Fibroblast of peridontal ligament (primary cell): ENCODE measurements around the gene SMARCB1.
"Not testable (repeated sequence)": the region's sequence is repeated elsewhere in the genome, so short reads cannot be mapped to it uniquely, and the experiment has no call there.

Source experiments
- DNase-seq: peaks from one replicate; pipeline ENCODE4 v3.0.0-alpha.2; 2010; ENCODE audit errors: extremely low read depth

Gene SMARCB1

DNA sequence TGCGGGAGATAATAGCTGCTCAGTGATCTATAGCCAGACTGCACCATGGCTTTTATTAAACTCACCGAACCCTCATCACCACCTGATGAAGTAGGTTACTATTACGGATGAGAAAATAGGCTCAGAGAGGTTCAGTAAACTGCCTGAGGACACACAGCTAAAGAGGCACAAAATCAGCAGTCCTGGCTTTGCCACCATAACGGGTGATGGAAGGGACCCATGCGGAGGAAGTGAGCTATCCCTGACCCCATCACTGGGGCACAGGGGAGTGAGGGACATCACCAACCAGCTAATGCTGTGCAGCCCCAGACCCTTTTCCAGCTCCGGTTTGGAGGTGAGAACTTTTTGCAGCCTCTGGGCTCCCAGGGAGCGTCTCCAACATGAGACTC, 59.3 kb downstream of the SMARCB1 start:
- no peak for DNase-seq

DNA sequence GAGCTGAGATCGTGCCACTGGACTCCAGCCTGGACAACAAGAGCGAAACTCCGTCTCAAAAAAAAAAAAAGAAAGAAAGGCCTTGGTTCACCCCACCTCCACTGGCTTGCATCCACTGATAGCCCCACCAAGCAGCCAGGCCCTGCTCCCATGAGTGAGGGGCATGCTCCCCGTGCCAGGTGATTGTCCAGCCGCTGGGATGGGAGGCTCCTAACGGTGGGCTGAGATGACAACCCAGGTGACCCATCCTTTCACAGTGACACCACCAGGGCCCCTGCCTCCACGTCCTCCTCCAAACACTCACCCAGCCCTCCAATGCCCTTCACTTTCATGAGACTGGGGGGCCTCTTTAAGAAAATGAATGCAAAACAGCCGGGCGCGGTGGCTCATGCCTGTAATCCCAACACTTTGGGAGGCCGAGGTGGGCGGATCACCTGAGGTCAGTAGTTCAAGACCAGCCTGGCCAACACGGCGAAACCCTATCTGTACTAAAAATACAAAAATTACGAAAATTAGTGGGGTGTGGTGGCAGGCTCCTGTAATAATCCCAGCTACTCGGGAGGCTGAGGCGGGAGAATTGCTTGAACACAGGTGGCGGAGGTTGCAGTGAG, 60.6 kb downstream of the SMARCB1 start:
- DNase-seq, result no peak

DNA sequence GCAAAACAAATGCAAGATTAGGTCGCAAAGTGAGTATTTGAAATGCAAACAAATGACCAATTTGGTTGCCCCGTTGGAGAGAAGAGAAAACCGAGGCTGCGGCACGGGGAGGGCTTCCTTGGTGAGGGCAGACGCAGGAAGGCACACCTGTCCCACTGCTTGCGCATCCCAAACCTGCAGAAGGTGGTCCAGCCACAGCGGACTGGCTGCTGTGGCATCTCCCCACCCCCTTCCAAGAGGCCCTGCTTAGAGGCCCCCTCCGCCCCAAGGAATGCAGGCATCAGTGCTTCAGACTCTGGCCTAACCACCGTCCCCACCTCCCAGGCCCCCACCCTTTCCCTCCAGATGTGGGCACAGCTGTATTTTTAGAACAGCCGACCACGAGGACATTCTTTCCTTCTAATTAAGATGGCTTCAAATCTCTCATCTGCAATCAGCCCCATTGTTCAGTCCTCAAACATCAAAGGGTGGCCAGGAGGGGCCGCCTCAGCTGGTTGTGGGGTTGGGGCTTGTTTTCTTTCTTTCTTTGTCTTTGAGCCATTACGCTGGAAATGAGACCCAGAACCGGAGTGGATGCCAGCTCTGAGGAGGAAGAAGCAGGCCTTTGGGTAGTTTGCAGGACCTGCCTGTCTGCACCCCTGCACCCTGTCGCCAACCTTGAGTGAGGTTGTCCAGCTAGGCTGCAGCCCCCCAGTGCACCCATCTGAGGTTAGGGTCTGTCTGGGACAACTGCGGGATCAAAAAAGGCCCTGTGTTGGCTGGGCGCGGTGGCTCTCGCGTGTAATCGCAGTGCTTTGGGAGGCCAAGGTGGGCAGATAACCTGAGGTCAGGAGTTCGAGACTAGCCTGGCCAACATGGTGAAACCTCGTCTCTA, 61.5 kb downstream of the SMARCB1 start:
- DNase-seq, result peak; percentile 8

DNA sequence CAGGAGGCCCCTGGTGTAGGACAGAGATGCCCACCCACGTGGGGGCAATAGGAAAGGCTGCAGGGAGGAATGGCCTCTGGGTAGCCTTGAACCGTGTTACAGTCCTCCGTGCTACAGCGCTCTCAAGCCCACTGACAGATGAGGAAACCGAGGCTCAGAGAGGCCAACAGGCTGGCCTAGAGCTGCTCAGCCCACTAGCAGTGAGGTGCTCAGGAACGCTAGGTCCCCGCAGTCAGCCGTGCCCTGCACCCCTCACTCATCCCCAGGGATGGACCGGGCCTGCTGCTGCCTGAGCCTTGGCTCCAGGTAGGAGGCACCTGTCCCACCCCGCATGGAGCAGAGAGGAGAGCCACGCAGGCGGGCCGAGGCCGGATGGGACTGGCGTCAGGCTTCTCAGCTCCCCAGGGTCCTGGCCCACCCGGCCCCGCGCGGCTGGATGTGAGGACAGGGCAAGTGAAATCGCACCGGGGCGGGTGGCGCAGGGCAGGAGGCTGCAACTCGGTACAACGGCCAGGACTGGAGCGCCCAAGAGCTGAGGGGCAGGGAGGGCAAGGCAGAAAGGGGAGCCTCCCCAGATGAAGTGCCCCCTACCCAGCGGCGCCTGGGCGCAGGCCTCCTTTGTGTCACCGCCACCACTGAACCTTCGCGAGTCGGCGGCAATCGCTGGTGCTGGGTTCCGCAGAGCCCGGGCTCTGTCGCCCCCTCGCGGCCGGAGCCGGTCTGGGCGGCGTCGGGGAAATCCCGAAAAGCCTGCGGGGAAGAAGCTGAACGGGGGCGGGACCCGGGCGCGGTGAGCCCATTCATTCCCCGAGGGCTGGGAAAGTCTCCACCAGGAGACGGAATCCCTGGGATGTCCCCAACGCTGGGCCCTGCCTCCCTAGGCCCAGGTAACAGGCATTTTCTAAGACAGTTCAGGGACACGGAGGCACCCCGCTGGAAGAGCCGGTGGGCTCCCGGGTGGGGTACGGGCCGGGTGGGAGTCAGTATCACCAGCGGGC, 62.5 kb downstream of the SMARCB1 start:
- peak; percentile 53 for DNase-seq

DNA sequence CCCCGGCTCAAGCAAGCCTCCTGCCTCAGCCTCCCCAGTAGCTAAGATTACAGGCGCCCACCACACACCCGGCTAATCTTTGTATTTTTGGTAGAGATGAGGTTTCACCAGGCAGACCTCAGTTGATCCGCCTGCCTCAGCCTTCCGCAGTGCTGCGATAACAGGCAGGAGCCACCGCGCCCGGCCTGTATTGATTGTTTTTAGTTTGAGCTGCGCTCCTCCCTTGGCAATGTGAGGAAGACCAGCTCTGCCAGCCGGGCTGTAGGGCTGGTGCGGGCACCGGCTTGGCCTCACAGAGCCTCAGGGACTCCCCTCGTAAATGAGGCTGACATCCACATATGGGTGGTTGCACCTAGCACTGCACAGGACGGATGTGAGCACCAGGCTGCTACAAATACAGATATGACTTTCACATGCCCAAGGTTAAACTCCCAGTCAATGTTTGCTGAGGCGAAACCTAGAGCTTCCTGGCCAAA, 63.4 kb downstream of the SMARCB1 start:
- DNase-seq, result no peak

DNA sequence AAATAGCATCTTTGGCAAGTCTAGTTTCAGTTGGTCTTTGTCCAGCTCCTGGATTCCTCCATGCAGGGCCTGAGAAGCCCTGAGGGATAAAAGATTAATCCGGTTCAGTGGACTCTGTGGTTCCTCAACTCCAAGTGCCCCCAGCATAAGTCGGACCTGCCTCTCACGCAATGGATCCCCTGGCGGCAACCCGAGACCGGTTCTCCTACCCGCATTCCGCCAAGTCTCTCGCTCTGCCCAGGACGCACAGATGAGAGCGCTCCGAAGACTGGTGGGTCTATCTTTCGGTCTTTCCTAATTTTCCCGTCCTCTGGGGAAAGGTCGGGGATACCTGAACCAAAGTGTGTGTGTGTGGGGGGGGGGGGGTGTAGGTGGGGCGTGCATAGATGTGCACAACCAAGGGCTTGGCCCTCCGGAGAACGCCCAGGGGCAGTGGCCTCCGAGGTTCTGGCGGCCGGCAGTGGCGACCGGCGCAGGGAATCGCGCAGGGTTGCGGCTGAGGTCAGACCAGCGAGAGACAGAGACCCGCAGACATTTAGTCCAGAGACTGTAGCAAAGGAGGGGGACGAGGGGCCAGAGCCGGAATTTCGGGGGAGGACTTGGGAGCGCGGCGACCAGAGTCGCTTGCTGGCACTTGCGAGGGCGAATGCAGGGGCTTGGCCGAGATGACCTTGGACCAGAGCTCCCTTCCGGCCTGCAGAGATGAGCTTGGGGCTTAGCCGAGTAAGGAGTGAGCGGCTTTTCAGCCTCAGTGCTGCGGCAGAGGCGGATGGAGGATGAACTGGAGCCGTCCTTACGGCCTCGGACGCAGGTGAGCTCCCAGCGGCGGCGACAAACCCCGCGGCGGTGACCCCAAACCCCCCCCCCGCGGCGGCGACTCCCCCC, 70.2 kb downstream of the SMARCB1 start:
- DNase-seq, result peak; percentile 48

DNA sequence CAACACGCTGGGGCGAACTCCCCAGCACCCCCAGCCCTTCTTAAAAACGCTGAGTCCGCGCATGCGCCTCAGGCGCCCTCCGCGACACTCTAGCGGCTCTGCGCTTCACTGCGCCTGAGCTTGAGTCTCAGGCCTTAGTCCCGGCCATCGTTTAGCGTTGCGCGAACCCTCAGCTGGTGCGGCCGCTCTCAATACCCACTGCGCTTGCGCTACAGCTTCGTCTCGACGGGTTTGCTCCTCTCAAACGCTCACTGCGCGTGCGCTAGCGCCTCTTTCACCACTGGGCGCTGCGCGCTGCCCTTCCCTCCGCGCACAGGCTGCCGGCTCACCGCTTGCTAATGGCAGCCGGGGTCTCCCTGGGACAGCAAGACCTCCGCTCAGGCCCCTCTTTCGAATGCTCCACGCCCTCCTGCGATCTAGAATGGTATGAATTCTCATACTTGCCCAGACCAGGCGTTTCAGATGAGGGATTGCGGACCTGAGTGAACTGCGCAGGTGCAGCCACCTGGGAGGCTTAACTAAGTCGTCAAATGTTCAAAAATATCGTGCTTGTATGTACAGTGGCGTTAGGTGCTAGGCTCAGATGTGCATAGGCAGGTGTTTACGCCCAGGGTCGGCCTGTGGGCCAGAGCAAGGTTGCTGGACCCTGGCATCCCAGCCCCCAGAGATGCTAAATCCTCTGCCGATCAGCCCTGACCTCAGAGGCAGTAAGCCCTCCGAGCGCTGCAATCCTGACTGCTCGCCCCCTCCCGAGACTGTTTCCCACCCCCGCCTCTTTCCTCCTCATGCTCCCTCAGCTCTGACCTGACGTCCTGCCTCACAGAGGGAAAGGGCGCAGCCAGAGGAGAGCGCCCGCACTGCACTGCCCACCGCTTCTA, 71.1 kb downstream of the SMARCB1 start, which contains the start of gene SLC2A11:
Gene SLC2A11 (plus strand): TSS at position 270 of the 878 bp plus-strand sequence. CDS start 125 bp downstream, at position 395.
- DNase-seq, result peak; percentile 97

DNA sequence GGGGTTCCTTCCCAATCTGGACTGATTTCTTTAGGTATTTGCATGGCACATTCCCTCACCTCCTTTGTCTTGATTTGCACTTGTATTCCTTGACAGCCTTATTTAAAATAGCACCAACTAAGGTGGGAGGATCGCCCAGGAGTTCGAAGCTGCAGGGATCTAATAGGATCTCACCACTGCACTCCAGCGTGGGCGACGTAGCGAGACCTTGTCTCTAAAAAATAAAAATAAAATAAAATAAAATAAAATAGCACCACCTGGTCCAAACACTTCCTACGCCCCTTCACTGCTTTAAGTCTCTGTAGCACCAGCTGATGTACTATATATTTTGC, 71.7 kb downstream of the SMARCB1 start:
- no peak for DNase-seq

DNA sequence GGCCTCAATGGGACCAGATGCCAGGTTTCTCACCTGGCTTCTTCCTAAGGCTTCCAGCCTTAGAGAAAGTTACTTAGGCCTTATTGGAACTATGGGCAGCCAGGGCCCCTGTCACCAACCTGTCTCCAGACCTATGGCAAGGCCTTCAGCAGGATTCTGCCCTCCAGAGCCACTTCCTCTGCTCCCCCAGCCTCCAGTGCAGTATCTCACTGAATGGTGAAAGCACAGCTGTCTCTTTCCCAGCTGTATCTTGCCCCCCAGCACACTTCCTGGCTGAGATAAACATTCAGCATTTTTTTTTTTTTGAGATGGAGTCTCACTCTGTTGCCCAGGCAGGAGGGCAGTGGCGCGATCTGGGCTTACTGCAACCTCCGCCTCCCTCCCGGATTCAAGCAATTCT, 72.4 kb downstream of the SMARCB1 start:
- DNase-seq, result no peak

DNA sequence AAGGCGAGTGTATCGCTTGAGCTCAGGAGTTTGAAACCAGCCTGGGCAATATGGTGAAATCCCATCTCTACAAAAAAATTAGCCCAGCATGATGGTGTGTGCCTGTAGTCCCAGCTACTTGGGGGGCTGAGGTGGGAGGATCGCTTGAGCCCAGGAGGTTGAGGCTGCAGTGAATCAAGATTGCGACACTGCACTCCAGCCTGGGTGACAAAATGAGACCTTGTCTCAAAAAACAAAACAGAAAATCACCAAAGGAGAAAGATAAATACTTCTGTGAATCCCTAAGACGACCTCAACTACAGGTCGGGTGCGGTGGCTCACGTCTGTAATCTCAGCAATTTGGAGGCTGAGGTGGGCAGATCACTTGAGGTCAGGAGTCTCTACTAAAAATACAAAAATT, 73.4 kb downstream of the SMARCB1 start:
- DNase-seq, result not testable (repeated sequence)

DNA sequence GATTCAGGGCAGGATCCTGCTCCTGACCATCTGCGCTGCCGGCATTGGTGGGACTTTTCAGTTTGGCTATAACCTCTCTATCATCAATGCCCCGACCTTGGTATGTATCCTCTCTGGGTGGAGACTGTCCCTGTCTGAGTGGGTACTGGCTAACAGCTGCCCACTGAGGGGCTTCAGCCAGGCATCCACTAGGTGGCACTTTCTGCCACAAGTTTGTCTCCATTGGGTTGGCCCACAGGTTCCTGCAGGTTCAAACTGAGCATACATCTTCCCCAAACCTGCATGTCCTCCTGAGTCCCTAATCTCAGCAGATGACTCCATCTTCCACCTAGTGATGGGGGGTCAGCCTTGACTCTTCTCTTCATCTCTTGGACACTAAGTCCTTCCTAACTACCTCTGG, 75.3 kb downstream of the SMARCB1 start:
- DNase-seq, result peak; percentile 42

DNA sequence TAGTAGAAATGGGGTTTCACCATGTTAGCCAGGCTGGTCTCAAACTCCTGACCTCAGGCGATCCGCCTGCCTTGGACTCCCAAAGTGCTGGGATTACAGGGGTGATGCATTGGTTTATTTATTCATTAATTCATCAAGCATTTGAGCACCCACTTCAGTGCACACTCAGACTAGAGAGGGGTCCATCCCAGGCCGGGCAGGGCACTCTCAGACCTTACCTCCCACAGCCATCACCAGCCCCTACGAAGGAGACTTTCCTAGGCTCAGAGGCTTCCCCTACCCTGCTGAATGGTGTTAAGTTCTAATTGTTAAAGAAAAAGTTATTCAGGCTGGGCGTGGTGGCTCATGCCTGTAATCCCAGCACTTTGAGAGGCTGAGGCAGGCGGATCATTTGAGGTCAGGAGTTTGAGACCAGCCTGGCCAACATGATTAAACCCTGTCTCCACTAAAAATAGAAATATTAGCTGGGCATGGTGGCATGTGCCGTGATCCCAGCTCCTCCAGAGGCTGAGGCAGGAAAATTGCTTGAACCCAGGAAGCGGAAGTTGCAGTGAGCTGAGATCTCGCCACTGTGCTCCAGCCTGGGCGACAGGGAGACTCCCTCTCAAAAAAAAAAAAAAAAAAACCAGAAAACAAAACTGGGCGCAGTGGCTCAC, 77.9 kb downstream of the SMARCB1 start:
- not testable (repeated sequence) for DNase-seq

DNA sequence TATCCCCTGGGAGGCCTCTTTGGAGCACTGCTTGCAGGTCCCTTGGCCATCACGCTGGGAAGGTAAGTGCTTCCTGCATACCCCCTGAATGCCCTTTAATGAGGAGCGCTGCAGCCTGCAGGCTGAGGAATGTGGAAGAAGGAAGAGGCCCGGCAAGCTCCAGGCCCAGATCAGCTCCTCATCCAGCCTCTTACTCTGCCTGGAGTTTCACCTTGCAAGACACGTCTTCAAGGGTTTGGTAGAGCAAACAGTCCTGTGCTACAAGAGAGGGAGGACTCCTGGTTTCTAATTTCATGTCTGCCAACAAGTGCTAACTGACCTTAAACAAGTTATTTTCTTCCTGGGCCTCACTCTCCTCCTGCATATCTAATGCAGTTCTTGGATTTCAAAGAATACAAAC, 81.8 kb downstream of the SMARCB1 start:
- DNase-seq, result no peak

DNA sequence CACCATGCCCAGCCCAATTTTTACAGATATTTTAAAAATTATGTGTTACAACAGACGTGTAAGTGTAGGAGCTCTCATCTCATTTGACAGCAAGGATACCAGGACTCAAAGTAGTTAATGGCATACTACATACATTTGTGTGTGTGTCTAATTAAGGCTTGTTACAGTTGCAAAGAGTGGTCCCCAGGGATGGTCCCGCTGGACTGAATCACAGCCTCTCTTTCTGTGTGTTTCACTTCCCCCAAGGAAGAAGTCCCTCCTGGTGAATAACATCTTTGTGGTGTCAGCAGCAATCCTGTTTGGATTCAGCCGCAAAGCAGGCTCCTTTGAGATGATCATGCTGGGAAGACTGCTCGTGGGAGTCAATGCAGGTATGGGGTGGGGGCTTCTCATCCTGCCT, 88.1 kb downstream of the SMARCB1 start:
- no peak for DNase-seq

DNA sequence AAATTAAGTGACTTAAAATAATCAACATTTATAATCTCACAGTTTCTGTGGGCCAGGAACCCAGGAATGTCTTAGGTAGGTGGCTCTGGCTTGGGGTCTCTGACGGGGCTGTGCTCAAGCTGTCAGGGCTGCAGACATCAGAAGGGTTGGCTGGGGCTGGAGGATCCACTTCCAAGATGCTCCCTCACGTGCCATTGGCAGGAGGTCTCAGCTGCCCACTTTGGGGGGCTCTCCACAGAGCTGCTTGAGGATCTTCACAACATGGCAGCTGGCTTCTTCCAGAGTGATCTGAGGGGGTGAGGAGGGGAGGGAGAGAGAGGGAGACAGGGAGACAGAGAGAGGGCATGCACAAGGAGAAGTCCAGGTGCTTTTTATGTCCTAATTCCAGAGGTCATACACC, 89.0 kb downstream of the SMARCB1 start:
- no peak for DNase-seq

DNA sequence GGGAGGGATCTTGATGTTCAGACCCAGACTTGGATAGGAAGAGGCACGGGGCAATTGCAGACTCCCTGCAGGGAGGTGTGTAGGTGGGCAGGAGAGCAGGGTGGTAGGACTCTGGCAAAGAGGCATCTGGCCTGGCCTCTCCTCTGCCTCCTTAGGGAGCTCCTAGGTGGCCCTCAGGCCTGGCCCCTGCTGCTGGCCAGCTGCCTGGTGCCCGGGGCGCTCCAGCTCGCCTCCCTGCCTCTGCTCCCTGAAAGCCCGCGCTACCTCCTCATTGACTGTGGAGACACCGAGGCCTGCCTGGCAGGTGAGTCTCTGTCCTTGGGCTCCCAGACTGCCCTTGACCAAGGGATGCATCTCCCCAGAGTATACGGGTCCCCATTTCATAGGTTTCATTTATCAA, 90.8 kb downstream of the SMARCB1 start:
- no peak for DNase-seq

DNA sequence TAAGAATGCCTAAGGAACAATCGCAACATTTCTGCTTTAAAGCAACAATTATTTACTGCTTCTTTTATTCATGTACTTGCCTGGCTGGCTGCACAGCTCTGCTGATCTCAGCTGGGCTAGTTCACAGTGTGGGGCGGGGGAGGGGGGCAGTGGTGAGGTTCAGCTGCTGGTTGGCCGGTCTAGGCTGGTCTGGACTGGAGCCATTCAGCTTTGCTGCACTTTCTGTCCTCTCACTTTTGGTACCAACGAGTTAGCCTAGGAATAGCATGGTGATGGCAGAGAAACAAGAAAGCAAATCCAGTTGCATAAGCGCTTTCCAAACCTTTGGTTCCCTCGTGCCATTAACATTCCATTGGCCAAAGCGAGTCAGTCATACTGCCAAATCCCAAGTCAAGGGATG, 91.5 kb downstream of the SMARCB1 start:
- no peak for DNase-seq

DNA sequence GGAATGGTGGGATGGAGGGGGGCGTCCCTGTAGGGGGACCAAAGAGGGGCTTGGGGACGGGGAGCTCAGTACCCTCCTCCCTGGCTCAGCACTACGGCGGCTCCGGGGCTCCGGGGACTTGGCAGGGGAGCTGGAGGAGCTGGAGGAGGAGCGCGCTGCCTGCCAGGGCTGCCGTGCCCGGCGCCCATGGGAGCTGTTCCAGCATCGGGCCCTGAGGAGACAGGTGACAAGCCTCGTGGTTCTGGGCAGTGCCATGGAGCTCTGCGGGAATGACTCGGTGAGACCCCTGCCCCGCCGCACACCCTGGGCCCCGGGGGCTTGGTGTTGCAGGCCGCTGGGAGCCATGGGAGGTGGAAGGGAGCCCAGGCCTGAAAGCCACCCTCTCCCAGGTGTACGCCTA, 95.6 kb downstream of the SMARCB1 start:
- DNase-seq, result no peak

DNA sequence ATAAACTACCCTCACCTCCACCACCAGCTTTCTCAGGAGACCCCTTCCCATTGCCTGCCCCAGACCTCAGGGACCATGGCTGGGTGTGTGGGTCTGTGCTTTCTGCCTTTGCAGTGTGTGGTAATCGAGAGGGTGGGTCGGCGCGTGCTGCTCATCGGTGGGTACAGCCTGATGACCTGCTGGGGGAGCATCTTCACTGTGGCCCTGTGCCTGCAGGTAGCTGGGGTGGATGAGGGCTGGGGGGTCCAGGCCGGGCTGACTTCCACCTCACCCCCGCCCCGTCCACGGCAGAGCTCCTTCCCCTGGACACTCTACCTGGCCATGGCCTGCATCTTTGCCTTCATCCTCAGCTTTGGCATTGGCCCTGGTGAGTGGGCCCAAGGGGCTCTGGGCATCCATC, 96.9 kb downstream of the SMARCB1 start:
- DNase-seq, result no peak

DNA sequence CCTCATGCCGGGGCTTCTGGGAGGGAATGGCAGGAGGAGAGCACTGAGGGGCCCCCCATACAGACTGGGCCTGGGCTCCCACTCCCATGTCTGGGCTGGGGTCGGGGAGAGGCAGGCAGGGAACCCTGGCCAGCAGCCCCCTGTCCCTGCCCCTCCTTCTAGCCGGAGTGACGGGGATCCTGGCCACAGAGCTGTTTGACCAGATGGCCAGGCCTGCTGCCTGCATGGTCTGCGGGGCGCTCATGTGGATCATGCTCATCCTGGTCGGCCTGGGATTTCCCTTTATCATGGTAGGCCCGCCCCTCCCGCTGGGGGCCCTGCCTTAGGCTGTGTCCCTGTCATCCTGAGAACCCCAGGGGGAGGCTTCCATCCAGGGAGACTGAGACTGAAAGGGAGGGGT, 97.4 kb downstream of the SMARCB1 start:
- DNase-seq, result no peak
